KOPT-K1 (cell line): ENCODE measurements around the gene GNG7.
"Not testable (repeated sequence)": the region's sequence is repeated elsewhere in the genome, so short reads cannot be mapped to it uniquely, and the experiment has no call there.

ENCODE experiments used
- H3K27ac ChIP-seq: fragments of 200-600 bp; sonication (generic); 2 replicates; pipeline ENCODE4 v1.5.1; 2016; ENCODE audit warnings: antibody characterized with exemption, mild to moderate bottlenecking, low read depth, low read length; ENCODE audit not compliant: poor library complexity, severe bottlenecking
- H3K36me3 ChIP-seq: fragments of 200-600 bp; sonication (generic); 2 replicates; pipeline ENCODE4 v1.5.1; 2017; ENCODE audit warnings: antibody characterized with exemption, mild to moderate bottlenecking, low read length, moderate library complexity; ENCODE audit not compliant: insufficient read depth
- H3K9me3 ChIP-seq: fragments of 200-600 bp; sonication (generic); 2 replicates; pipeline ENCODE4 v1.5.1; 2017; ENCODE audit warnings: antibody characterized with exemption, low read length, mild to moderate bottlenecking; ENCODE audit not compliant: insufficient read depth, poor library complexity, severe bottlenecking

Gene GNG7

DNA sequence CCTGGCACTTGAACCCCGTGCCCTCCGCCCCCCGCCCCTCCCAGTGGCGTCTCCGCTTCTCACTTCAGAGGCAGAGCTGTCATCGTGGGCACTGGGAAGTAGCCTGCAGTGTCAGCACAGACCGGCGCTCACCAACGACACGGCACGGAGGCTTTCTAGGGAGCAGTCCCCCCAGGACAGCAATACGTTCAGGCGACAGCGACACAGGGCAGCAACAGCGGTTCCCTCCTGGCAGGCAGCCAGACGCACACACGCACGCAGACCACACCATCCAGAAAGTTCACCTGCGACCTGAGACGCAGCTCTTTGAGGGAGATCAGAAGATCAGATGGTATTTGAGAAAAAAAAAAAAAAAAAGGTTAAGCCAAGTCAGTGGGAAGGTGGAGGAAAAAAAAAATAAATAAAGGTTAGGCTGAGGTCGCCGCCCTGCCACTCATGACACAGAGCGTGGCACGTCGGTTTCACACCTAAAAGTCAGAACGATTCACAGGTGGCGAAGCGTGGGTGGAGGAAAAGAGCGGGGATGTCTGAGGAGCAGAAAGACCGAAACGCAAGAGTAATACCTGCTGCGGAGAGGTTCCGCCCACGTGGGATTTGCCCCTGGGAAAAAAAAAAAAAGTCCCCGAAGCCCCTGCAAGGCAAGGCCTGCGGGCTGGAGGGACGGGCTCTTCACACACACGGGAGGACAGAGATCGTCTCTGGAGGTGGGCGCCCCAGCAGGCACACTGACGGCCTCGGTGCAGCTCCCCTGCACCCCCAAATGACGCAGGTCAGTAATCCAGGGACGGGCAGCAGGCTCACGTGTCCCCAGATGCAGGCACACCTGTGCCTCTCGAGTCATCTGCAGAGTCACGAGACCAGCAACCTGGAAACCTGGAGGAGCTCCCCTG, 94.5 kb downstream of the GNG7 start:
- no peaks in the 10 kb centered on the region for H3K9me3 ChIP-seq
- H3K27ac ChIP-seq, result peak overlapping the region; percentile 16
- H3K36me3 ChIP-seq, result no peaks in the 10 kb centered on the region

DNA sequence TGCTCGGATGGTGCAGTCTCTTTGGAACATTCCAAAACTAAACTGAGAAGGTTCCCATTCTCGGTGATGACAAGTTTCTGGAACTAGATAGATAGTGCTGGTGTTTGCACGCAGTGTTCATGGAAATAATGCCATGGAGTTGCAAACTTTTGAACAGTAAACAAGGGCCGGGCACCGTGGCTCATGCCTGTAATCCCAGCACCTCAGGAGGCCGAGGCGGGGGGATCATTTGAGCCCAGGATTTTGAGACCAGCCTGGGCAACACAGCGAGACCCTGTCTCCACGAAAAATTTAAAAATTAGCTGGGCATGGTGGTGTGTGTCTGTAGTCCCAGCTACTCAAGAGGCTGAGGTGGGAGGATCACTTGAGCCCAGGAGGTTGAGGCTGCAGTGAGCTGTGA, 95.7 kb downstream of the GNG7 start:
- H3K27ac ChIP-seq, H3K36me3 ChIP-seq, H3K9me3 ChIP-seq: not testable (repeated sequence)

DNA sequence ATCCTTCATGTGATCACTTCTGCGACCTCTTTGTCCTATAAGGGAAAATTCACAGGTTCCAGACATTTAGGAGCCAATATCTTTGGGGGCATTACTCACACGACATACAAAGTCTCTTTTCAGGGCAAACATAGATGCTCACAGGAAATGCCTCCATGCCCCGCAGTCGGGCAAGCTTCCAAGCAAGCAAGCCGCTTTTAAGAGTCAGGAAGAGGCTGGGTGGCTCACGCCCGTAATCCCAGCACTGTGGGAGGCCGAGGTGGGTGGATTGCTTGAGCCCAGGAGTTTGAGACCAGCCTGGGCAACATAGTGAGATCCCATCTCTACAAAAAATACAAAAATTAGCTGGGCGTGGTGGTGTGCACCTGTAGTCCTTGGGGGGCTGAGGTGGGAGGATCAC, 96.6 kb downstream of the GNG7 start:
- H3K9me3 ChIP-seq, H3K27ac ChIP-seq, H3K36me3 ChIP-seq: not testable (repeated sequence)

DNA sequence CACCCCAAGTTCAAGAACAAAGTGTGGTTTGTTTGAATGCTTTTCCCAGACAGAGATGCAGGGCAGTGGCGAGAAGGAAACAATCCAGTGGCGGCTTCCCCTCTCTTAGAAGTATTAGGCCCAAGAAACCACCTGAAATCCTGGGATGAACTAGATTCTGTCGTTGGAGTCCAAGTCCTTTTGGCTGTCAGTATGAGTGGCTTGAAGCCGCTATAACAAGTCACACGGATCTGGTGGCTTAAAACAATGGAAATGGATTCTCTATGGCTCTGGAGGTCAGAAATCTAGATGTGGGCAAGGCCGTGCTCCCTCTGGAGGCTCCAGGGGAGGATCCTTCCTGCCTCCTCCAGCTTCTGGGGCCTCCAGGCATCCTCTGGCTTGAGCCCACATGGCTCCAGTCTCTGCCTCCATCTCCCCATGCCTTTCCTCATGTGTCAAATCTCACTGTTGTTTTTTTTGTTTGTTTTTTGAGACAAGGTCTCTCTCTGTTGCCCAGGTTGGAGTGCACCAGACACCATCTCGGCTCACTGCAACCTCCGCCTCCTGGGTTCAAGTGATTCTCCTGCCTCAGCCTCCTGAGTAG, 97.7 kb downstream of the GNG7 start:
- Histone ChIP-seq H3K9me3 (no peaks in the 10 kb centered on the region), H3K27ac (no peak overlapping the region), H3K36me3 (no peaks in the 10 kb centered on the region)

DNA sequence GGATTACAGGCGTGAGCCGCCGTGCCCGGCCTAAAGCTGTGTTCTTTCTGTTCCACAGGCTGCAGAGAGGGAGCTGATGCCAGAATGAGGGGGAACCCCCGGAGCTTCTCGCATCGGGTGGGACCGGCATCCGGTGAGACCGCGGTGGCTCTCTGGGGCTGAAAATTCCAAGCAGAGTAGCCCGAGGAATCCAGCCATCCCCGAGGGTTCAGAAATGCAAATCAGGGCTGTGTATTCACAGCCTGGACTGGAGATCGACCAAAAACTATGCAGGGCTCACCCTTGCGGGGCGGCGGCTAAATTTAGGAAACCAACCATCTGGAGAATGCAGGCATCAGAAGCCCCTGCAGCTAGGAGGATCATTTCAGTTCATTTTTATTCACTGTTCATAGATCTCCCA, 99.2 kb downstream of the GNG7 start:
- Histone ChIP-seq H3K9me3 (no peaks in the 10 kb centered on the region), H3K27ac (no peak overlapping the region), H3K36me3 (no peaks in the 10 kb centered on the region)

DNA sequence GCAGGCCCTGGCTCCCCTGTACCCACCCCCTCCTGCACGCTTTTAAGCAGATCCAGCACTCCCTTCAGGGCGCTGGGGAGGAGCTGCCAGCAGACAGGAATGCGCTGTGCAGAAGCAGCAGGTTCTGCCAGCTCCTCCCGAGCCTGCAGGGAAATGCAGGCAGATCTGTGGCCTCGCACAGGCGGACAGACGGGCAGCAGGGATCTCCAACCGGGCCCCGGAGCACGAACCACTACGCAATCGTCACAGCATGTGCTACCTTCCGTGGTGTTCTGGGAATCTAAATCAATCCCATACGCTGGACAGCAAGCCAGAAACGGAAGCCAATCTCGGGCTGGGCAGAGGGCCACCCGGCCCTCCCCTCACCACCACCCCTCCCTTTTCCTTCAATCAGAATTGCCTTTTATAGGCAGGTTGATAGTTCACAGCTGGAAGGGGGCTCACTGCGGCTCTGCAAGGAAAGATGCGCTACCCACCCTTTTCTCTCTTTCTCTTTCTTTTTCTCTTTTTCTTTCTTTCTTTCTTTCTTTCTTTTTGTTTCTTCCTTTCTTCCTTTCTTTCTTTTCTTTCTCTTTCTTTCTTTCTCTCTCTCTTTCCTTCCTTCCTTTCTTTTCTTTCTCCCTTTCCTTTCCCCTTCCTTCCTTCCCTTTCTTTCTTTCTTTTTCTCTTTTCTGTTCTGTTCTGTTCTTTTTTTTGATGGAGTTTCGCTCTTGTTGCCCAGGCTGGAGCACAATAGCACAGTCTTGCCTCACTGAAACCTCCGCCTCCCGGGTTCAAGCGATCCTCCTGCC, 99.9 kb downstream of the GNG7 start:
- no peaks in the 10 kb centered on the region for H3K36me3 ChIP-seq
- H3K27ac ChIP-seq, result no peak overlapping the region
- H3K9me3 ChIP-seq, result no peaks in the 10 kb centered on the region

DNA sequence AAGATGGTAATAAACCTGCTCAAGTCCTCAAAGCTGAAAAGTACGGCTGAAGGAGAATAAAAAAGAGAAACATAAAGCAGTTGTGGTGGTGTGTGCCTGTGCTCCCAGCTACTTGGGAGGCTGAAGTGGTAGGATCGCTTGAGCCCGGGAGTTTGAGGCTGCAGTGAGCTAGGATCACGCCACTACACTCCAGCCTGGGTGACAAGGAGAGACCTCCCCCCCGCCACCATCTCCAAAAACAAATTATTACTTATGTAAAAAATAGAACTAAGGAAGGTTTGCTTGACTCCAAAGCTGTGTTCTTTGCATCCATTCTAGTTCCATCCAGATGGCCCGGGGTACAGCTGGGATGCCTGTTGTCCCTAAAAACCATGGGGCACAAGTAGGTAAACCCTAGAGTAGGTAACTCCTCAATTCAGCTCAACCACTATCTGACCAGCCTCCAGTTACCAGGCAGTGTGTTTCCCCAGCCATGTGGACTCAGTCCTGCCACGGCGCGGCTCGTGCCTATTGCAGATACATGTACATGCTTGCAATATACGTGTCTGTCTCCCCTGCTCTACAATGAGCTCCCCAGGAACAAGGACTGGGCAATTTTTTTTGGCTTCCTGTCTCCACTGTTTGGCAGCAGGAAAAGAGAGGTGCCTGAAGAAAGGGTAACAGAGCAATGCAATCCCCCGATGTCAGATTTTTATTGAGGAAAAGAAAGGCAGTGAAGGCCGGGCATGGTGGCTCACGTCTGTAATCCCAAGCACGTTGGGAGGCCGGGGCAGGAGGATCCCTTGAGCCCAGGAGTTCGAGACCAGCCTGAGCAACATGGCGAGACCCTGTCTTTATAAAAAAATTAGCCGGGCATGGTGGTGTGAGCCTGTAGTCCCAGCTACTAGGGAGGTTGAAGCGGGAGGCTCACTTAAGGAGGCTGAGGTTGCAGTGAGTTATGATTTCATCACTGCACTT, 101.3 kb downstream of the GNG7 start:
- Histone ChIP-seq H3K9me3 (no peaks in the 10 kb centered on the region), H3K36me3 (no peaks in the 10 kb centered on the region), H3K27ac (no peak overlapping the region)

DNA sequence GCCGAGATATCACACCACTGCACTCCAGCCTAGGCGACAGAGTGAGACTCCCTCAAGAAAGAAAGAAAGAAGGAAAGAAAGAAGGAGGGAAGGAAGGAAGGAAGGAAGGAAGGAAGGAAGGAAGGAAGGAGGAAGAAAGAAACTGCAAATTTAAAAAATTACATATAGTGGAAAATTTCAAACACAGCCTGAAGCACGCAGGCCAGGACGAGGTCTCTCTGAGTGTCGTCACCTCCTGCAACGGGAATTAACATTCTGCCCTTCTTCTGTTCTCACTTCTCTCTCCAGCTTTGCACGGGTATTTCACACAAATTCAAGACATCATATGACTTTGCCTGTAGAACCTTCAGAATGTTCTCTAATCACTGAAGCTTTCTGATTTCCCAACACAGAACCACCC, 108.2 kb downstream of the GNG7 start:
- Histone ChIP-seq H3K36me3 (no peaks in the 10 kb centered on the region), H3K9me3 (no peaks in the 10 kb centered on the region), H3K27ac (no peak overlapping the region)

DNA sequence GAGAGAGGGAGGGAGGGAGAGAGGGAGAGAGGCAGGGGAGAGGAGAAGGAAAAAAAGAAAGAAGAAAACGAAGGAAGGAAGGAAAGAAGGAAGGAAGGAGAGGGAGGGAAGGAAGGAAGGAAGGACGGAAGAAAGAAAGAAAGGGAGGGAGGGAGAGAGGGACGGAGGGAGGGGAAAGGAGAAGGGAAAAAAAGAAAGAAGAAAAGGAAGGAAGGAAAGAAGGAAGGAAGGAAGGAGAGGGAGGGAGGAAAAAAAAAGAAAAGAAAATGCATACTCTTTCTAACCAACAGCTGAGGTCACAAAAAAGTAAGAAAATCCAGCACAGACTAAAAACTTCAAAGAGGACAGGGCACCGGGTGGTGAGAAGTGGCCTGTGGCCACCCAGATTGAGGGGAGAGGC, 109.7 kb downstream of the GNG7 start:
- H3K9me3 ChIP-seq, result no peaks in the 10 kb centered on the region
- no peaks in the 10 kb centered on the region for H3K36me3 ChIP-seq
- no peak overlapping the region for H3K27ac ChIP-seq

DNA sequence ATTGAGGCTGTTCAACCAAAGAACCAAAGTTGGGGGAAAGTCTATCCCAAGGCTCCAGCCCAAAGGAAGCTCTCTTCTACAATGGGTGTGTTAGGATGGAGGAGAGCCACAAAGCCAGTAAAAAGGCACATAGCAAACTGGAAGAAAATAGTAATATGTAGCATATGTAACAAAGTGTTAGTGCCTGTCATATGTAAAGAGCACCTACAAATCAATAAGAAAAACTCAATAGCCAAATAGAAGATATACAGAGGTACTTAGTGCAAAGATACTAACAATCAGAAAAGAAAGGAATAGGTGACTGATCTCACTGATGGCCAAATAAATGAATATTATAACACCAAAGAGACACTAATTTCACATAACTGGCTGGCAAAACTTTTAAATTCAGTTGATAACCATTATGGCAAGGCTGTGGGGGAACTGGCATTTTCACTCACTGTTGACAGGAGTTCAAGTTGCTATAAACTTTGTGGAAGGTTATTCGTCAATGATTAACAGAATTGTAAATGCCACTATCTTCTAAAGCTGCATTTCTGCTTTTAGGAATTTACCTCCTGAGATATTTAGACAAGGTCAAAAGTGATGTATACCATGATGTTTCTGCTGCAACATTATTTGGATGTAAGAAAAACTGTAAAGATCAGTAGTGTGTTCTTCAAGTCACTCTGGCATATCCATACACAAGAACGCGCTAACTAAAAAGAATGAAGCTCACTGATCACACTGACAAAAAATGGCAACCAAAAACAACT, 110.8 kb downstream of the GNG7 start:
- Histone ChIP-seq H3K9me3 (no peaks in the 10 kb centered on the region), H3K36me3 (no peaks in the 10 kb centered on the region), H3K27ac (no peak overlapping the region)

DNA sequence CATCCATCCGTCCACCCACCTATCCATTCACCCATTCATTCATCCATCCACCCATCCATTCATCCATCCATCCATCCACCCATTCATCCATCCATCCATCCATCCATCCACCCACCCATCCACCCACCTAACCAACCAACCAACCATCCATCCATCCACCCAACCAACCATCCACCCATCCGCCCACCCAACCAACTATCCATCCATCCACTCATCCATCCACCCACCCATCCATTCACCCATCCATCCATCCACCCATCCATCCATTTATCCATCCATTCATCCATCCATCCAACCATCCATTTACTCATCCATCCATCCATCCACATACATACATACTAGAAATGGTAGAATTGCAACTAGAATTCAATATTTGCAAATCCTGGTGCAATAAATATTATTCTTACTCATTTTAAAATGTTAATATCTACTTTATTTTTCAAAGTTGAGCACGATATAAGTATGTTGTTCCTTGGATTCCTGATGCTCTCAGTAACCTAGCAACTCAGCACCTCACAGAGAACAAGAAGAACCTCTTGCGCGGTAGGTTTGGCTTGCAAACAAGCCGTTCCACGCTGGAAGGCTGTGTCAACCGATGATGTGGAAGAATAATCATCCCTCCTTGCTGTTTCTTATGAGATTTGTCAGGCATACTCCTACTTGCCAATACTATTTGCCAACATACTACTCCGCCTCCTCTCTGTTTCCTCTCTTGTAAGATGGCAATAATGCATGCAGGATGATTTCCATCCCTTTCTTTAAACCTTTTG, 111.7 kb downstream of the GNG7 start:
- Histone ChIP-seq H3K36me3 (no peaks in the 10 kb centered on the region), H3K27ac (no peak overlapping the region), H3K9me3 (no peaks in the 10 kb centered on the region)

DNA sequence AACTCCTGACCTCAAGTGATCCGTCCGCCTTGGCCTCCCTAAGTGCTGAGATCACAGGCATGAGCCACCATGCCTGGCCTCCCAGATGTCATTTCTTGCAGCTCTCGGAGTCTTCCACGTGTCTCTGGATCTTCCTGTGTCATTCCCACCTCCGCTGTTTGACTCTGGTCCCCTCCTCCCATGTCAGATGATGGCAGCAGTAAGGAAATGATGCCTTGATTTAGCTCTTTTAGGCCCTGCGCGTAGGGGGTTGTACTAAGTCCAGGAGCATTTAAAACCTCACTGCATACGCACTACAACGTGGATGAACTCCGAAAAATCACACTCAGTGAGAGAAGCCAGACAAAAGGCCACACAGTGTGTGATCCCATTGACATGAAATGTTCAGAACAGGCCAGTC, 113.1 kb downstream of the GNG7 start:
- Histone ChIP-seq H3K27ac (no peak overlapping the region), H3K36me3 (no peaks in the 10 kb centered on the region), H3K9me3 (no peaks in the 10 kb centered on the region)

DNA sequence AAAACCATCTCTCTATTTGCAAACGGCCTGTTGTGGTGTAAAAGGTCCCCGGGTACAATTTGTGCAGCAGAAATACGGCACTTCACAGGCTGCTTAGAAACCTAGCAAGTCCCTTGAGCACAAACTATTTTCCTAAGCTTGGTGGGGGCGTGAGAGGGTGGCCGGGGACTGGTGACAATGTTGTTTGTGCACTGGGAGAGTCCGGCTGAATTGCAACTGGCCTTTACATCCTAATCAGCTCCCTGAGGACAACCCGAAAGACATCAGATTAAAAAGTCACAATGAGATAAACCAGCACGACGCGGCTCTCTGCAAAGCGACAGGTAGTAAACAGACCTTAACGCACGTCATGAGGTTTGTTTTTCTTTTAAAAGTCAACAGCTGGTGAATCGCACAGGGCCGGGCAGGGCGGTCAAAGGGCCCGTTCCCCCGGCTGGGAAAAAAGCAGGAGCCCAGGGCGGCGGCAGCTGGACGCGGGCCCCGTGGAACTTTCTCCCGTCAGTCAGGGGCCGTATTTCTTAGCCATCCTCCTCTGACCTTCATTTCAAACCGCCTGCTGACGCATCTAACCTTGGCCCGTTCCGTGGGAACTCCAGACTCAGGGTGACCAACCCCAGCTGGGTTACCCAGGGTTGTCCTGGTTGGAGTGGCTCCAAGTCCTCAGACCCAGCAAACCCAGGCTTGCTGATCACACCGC, 114.3 kb downstream of the GNG7 start:
- peaks cover 10% of the 10 kb centered on the region for H3K9me3 ChIP-seq
- no peak overlapping the region for H3K27ac ChIP-seq
- H3K36me3 ChIP-seq, result no peaks in the 10 kb centered on the region
